ENCODE measurements around the gene MT1A.
"Not testable (repeated sequence)": the region's sequence is repeated elsewhere in the genome, so short reads cannot be mapped to it uniquely, and the experiment has no call there.

The MT1A gene

GRCh38 chr16:56610609-56611111 lies 27.8 kb upstream of the MT1A start:
- no peak for DNase-seq (ENCODE audit: low spot score)

- DNase-seq (ENCODE audit: low spot score), result no peak
Observed at GRCh38 chr16:56611281-56611833, 27.1 kb upstream of the MT1A start.

GRCh38 chr16:56613706-56614105 lies 24.8 kb upstream of the MT1A start:
- DNase-seq (ENCODE audit: low spot score), result no peak

GRCh38 chr16:56614549-56614991 lies 23.9 kb upstream of the MT1A start:
- DNase-seq (ENCODE audit: low spot score), result no peak

GRCh38 chr16:56615353-56615752 lies 23.1 kb upstream of the MT1A start:
- DNase-seq (ENCODE audit: low spot score), result no peak

- DNase-seq (ENCODE audit: low spot score), result no peak
Observed at GRCh38 chr16:56616608-56617211, 21.8 kb upstream of the MT1A start.

GRCh38 chr16:56617212-56618085 lies 21.0 kb upstream of the MT1A start:
- no peak for DNase-seq (ENCODE audit: low spot score)

GRCh38 chr16:56618138-56618537 lies 20.3 kb upstream of the MT1A start:
- no peak for DNase-seq (ENCODE audit: low spot score)

- no peak for DNase-seq (ENCODE audit: low spot score)
Observed at GRCh38 chr16:56620339-56620897, 18.0 kb upstream of the MT1A start.

- not testable (repeated sequence) for DNase-seq (ENCODE audit: low spot score)
Observed at GRCh38 chr16:56621665-56622445, 16.6 kb upstream of the MT1A start.

GRCh38 chr16:56623184-56623583 lies 15.3 kb upstream of the MT1A start:
- DNase-seq (ENCODE audit: low spot score), result not testable (repeated sequence)

GRCh38 chr16:56623637-56624036 lies 14.8 kb upstream of the MT1A start:
- DNase-seq (ENCODE audit: low spot score), result no peak

- DNase-seq (ENCODE audit: low spot score), result no peak
Observed at GRCh38 chr16:56625140-56625942, 13.1 kb upstream of the MT1A start, which contains the start of gene MT1E. MT1E (plus strand) TSS chr16:56625781; CDS start chr16:56625852, 71 bp downstream.

GRCh38 chr16:56625943-56626654 lies 12.4 kb upstream of the MT1A start:
- no peak for DNase-seq (ENCODE audit: low spot score)

GRCh38 chr16:56626685-56627084 lies 11.8 kb upstream of the MT1A start:
- no peak for DNase-seq (ENCODE audit: low spot score)

GRCh38 chr16:56628486-56629350 lies 9.7 kb upstream of the MT1A start:
- no peak for DNase-seq (ENCODE audit: low spot score)

GRCh38 chr16:56629531-56629930 lies 8.9 kb upstream of the MT1A start:
- no peak for DNase-seq (ENCODE audit: low spot score)

- no peak for DNase-seq (ENCODE audit: low spot score)
Observed at GRCh38 chr16:56630134-56630533, 8.3 kb upstream of the MT1A start.

- DNase-seq (ENCODE audit: low spot score), result no peak
Observed at GRCh38 chr16:56631197-56631596, 7.3 kb upstream of the MT1A start.
